ENCODE data around the gene EIF2S3. TPM values are rescaled to one million over a fixed set of nuclear protein-coding genes. Genes with fewer than 3 reads are reported as not detected.

EIF2S3 gene
- 100 to 1,000 TPM; 282 to 295 TPM for total RNA-seq

DNA sequence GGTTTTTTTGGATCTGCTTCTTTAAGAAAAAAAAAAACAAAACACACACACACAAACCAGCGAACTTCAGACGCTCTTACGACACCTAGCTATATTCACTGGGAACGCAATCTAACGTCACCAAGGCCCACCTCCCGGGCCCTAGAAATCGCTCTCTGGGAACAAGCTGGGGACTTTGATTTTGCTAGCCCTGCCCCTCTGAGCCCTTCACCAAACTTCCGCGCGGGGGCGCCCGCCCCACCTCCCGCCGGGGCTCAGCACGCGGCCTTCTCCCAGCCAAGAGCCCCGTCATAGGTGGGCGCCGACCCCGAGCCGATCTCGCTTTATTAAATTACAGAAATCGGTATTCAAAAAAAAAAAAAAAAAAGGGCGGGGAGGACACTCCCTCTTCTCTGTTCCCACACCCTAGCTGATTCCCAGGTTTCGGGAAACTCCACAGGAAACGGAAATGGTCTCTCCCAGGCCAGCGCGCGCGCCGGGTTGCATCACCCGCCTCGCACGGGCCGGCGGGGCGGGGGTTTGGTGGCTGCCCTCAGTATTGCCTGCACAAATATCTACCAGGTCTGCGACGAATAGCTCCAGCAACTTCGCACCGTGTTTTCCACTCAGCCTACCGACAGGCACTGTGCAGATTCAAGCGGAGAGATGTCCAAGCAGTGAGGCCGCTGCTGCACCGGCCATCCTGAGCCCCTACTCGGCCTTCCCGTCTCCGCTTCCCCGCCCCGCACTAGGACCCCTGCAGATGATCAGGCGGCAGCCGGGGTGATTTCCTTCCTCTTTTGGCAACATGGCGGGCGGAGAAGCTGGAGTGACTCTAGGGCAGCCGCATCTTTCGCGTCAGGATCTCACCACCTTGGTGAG, at the start of gene EIF2S3:
EIF2S3 (plus strand) TSS at position 775 of the 861 bp plus-strand sequence; CDS start at position 788, 13 bp downstream.
- peak; percentile 88 for DNase-seq
- intact Hi-C loops (cut with micrococcal nuclease): loop anchor here (1.0 to 10.0 kb wide), 10 partner anchors 26 to 390 kb away; partner anchors contain the start of genes APOO and PRDX4
- Mint-ChIP-seq H3K4me3 (no peak within 1 kb of the TSS), H3K9me3 (no peaks in the 10 kb centered on the region), H3K27ac (no peak within 1 kb of the TSS), H3K27me3 (no peaks in the 10 kb centered on the region), H3K36me3 (peaks cover 12% of the 10 kb centered on the region), H3K4me1 (ENCODE audit: low read depth) (peaks cover 4% of the 10 kb centered on the region)
- ChIA-PET POLR2A (interaction anchor here (0.6 to 3.1 kb wide), 10 partner anchors 9 to 312 kb away, joined by 3 to 22 read pairs (median 3); partner anchors contain the start of genes ACOT9, APOO, CXorf58 and KLHL15), CTCF (interaction anchor here (0.6 to 3.0 kb wide), 17 partner anchors 11 to 458 kb away, joined by 3 to 36 read pairs (median 4); partner anchors contain the start of genes APOO, CXorf58, KLHL15 and SAT1)

DNA sequence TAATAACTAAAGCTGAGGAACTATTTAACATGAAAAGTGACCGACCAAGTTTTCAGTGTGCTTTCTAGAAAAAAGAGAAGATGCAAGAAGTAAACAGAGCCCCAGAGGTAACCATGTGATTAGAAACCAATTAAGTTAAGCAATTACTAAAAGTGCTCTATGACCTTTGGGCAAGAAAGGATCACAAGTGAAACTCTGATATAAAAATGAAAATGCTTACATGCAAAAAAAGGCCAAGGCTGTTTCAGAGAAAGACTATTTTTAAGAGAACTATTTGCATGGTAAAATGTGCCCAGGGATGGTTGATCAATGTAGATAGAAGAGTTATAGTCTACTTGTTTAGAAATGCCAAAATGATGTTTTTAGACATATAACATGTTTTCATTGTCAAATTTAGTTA, 49.7 kb upstream of the EIF2S3 start:
- ChIA-PET POLR2A (no interaction called here), CTCF (no interaction called here)
- H3K27me3 Mint-ChIP-seq: no peaks in the 10 kb centered on the region
- H3K27ac Mint-ChIP-seq: peak overlapping the region; percentile 28
- no peak overlapping the region for H3K4me3 Mint-ChIP-seq
- intact Hi-C loops (cut with micrococcal nuclease): no loop called here
- H3K4me1 Mint-ChIP-seq (ENCODE audit: low read depth): peaks cover 28% of the 10 kb centered on the region
- H3K36me3 Mint-ChIP-seq: peaks cover 15% of the 10 kb centered on the region
- no peaks in the 10 kb centered on the region for H3K9me3 Mint-ChIP-seq
- DNase-seq: no peak

DNA sequence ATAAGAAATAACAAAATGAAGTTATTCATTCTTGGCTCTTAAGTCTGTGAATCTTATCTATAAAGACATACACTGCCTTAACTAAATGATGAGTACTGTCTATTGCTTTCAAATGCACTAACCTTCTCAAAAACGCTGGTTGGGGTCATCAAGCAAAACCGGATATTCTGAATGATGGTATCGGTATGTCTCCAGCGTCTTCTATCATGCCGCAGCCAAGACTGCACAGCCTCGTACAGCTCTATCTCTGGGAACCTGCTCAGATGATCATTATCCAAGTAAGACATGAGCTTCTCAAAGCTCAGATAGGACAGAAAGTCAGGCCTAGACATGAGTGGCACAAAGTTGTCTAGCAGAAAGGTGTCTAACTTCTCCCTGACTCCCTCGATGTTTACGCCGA, 48.9 kb upstream of the EIF2S3 start:
- ChIA-PET POLR2A (no interaction called here), CTCF (no interaction called here)
- Mint-ChIP-seq H3K27ac (no peak overlapping the region), H3K9me3 (no peaks in the 10 kb centered on the region), H3K4me3 (no peak overlapping the region), H3K36me3 (peaks cover 17% of the 10 kb centered on the region), H3K27me3 (no peaks in the 10 kb centered on the region), H3K4me1 (ENCODE audit: low read depth) (peaks cover 37% of the 10 kb centered on the region)
- intact Hi-C loops (cut with micrococcal nuclease): no loop called here
- DNase-seq: no peak

DNA sequence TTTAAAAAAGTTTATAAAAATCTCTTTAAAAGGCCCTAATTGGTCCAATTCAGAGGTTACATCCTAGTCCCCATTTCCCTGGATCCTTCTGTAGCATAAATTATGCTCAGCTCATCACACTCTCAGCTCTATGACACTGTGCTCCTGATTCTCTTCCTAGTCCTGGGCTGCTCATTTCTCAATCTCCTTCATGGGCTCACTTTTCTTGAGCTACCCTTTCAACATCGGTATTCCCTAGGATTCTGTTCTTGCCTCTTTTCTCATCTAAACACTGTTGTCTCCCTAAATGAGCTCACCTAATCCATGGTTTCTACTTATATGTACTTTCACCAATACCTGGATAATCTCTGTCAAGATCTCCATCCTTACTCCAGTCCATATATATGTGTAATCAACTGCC, 42.5 kb upstream of the EIF2S3 start:
- H3K36me3 Mint-ChIP-seq: peaks cover 9% of the 10 kb centered on the region
- no peak for DNase-seq
- no peak overlapping the region for H3K27ac Mint-ChIP-seq
- ChIA-PET CTCF (interaction anchor here (2.2 kb wide), 1 partner anchor 42 kb away, joined by 8 read pairs; no protein-coding TSS in a partner anchor), POLR2A (no interaction called here)
- no peaks in the 10 kb centered on the region for H3K9me3 Mint-ChIP-seq
- H3K4me1 Mint-ChIP-seq (ENCODE audit: low read depth): peaks cover 40% of the 10 kb centered on the region
- intact Hi-C loops (cut with micrococcal nuclease): loop anchor here (5.0 kb wide), 1 partner anchor 40 kb away; the partner anchor contains the start of gene EIF2S3
- H3K4me3 Mint-ChIP-seq: no peak overlapping the region
- H3K27me3 Mint-ChIP-seq: no peaks in the 10 kb centered on the region

DNA sequence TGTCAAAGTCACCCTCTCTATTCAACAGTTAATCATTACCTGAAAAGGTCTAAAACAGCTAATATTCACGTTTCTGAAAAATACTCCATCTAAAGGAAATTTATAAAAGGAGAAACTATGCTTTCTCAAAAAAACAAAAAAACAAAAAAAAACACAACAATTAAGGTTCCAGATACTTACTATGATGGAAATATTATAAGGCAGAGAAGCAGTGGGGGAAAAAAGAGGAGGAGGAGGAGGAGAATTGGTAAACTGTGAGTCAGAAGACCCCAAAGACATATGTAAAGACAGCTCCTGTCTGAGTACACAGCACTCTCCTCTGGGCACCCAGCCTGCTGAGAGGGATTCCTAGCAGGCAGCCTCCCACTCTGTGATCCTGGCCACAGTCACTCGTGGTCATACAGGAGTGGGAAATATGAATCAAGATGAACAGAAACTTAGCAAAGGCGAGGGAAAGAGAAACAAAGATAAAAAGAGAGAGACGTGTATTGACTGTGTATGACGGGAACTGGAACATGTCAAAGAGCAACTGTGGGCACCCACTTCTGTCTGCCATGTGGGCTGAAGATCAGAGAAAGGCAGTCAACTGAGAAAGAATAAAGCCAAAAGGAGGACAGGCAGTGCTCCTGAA, 40.3 kb upstream of the EIF2S3 start:
- CTCF ChIA-PET: interaction anchor here (0.7 to 2.2 kb wide), 2 partner anchors 11 to 39 kb away, joined by 3 to 8 read pairs; no protein-coding TSS in a partner anchor

DNA sequence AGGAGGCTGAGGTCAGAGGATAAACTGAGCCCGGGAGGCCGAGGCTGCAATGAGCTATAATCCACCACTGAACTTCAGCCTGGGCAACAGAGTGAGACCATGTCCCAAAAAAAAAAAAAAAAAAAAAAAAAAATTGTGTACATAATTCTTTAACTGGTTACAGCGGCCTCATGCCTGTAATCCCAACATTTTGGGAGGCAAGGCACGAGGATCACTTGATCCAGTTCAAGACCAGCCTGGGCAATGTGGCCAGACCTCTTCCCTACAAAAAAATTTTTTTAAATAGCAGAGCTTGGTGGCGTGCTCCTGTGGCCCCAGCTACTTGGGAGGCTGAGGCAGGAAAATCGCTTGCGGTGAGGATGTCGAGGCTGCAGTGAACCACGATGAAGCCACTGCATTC, 37.1 kb upstream of the EIF2S3 start:
- H3K9me3 Mint-ChIP-seq: no peaks in the 10 kb centered on the region
- DNase-seq: no peak
- ChIA-PET CTCF (no interaction called here), POLR2A (no interaction called here)
- peaks cover 4% of the 10 kb centered on the region for H3K36me3 Mint-ChIP-seq
- H3K4me3 Mint-ChIP-seq: no peak overlapping the region
- peaks cover 43% of the 10 kb centered on the region for H3K4me1 Mint-ChIP-seq (ENCODE audit: low read depth)
- intact Hi-C loops (cut with micrococcal nuclease): no loop called here
- no peaks in the 10 kb centered on the region for H3K27me3 Mint-ChIP-seq
- no peak overlapping the region for H3K27ac Mint-ChIP-seq

More for the DNA sequence above, 40.3 kb upstream of the EIF2S3 start:
- Mint-ChIP-seq H3K4me3 (peak overlapping the region; percentile 33), H3K27me3 (no peaks in the 10 kb centered on the region), H3K36me3 (peaks cover 9% of the 10 kb centered on the region), H3K9me3 (no peaks in the 10 kb centered on the region), H3K27ac (peak overlapping the region; percentile 84), H3K4me1 (ENCODE audit: low read depth) (peaks cover 36% of the 10 kb centered on the region)
- POLR2A ChIA-PET: interaction anchor here (0.6 to 3.0 kb wide), 5 partner anchors 10 to 126 kb away, joined by 3 to 14 read pairs (median 3); no protein-coding TSS in a partner anchor
- DNase-seq: peak; percentile 76
- intact Hi-C loops (cut with micrococcal nuclease): loop anchor here (1.0 to 5.0 kb wide), 2 partner anchors 10 to 38 kb away; partner anchors contain the start of gene EIF2S3

DNA sequence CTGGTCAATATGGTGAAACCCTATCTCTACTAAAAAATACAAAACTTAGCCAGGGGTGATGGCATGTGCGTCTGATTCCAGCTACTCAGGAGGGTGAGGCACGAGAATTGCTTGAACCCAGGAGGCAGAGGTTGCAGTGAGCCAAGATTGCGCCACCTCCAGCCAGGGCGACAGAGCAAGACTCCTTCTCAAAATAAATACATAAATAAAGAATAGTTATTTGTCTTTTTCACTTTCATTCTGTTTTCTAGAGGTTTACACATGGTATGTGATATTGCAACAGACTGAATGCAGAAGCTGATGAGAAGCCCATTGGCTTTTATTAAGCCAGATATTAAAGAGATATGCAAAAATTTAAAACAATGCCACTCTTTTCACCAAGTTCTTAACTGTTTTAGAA, 35.9 kb upstream of the EIF2S3 start:
- no peaks in the 10 kb centered on the region for H3K9me3 Mint-ChIP-seq
- no peak overlapping the region for H3K27ac Mint-ChIP-seq
- no peaks in the 10 kb centered on the region for H3K27me3 Mint-ChIP-seq
- peaks cover 47% of the 10 kb centered on the region for H3K4me1 Mint-ChIP-seq (ENCODE audit: low read depth)
- ChIA-PET CTCF (no interaction called here), POLR2A (interaction anchor here (0.6 kb wide), 2 partner anchors 52 to 235 kb away, joined by 3 to 4 read pairs; no protein-coding TSS in a partner anchor)
- no peak for DNase-seq
- intact Hi-C loops (cut with micrococcal nuclease): no loop called here
- H3K36me3 Mint-ChIP-seq: peaks cover 7% of the 10 kb centered on the region
- no peak overlapping the region for H3K4me3 Mint-ChIP-seq

DNA sequence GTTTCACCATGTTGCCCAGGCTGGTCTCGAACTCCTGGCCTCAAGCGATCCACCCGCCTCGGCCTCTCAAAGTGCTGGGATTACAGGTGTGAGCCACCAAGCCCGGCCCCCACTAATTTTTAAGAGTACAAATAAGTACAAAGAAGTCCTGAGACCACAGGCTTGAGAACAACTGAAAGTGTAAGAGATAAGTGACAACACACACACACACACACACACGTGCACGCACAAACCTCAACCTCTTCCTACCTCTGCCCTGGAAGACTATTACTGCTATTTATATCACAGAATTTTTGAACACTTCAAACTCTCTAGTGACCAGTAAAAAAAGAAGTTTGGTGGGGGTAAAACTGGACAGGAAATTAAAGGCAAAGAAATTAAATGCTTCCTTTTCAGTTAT, 35.3 kb upstream of the EIF2S3 start:
- intact Hi-C loops (cut with micrococcal nuclease): no loop called here
- Mint-ChIP-seq H3K27ac (no peak overlapping the region), H3K9me3 (no peaks in the 10 kb centered on the region), H3K27me3 (no peaks in the 10 kb centered on the region), H3K4me1 (ENCODE audit: low read depth) (peaks cover 44% of the 10 kb centered on the region), H3K36me3 (peaks cover 7% of the 10 kb centered on the region), H3K4me3 (no peak overlapping the region)
- POLR2A ChIA-PET: interaction anchor here (0.6 kb wide), 1 partner anchor 51 kb away, joined by 4 read pairs; no protein-coding TSS in a partner anchor
- CTCF ChIA-PET: no interaction called here
- peak; percentile 9 for DNase-seq

DNA sequence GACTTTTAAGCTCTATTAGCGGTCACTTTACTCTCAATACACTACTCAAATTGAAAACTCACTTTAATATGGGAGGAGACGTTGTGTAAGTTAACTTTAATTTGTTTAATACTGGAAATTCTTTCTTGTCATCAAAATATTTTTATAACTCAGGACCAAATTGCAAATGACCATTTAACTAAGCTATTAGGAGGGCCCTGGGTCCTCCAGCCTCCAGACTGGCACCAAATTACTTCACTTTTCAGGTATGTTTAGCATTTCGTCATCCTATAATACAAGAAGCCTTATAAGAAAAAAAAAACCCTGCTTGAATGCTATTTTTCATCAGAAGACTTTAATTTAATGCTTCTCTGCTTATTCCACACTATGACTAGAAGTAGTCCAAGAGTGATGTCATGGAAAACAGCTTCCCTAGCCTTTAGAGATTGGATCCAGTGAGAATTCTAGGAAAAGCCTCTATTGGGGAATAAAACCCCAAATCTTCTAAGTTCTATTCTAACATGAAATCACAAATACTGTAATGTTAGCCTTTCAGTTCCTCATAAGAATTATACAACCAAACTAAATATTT, 34.4 kb upstream of the EIF2S3 start:
- Mint-ChIP-seq H3K36me3 (peaks cover 7% of the 10 kb centered on the region), H3K4me3 (peak overlapping the region; percentile 40), H3K27me3 (no peaks in the 10 kb centered on the region), H3K9me3 (no peaks in the 10 kb centered on the region), H3K4me1 (ENCODE audit: low read depth) (peaks cover 35% of the 10 kb centered on the region), H3K27ac (no peak overlapping the region)
- ChIA-PET CTCF (interaction anchor here (0.6 to 1.0 kb wide), 2 partner anchors 61 to 117 kb away, joined by 3 to 4 read pairs; no protein-coding TSS in a partner anchor), POLR2A (no interaction called here)
- no peak for DNase-seq
- intact Hi-C loops (cut with micrococcal nuclease): loop anchor here (1.0 kb wide), 1 partner anchor 113 kb away; the partner anchor contains the start of gene APOO

DNA sequence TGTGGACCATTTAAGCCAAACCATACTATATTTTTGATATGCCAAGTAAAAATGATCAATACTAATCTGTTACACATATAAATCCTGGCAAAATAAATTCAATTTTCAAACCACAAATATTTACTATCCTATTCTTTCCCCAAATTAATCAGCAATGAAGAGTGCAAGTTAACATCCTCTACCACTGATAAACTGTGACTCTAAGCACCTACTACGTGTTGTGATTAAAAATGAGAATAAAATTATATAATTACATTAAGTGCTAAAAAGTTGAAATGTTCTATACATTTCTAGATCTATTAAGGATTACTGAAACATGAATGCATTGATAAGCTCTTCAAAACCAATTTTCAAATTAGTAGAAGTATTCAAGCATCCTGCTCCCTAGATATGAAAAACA, 31.2 kb upstream of the EIF2S3 start:
- Mint-ChIP-seq H3K36me3 (peaks cover 7% of the 10 kb centered on the region), H3K4me1 (ENCODE audit: low read depth) (peaks cover 32% of the 10 kb centered on the region), H3K27ac (peak overlapping the region; percentile 40), H3K9me3 (no peaks in the 10 kb centered on the region), H3K27me3 (no peaks in the 10 kb centered on the region), H3K4me3 (peak overlapping the region; percentile 80)
- no peak for DNase-seq
- intact Hi-C loops (cut with micrococcal nuclease): no loop called here
- CTCF ChIA-PET: interaction anchor here (4.2 kb wide), 1 partner anchor 31 kb away, joined by 36 read pairs; the partner anchor contains the start of gene EIF2S3
- POLR2A ChIA-PET: interaction anchor here (3.9 kb wide), 1 partner anchor 9 kb away, joined by 14 read pairs; no protein-coding TSS in a partner anchor

DNA sequence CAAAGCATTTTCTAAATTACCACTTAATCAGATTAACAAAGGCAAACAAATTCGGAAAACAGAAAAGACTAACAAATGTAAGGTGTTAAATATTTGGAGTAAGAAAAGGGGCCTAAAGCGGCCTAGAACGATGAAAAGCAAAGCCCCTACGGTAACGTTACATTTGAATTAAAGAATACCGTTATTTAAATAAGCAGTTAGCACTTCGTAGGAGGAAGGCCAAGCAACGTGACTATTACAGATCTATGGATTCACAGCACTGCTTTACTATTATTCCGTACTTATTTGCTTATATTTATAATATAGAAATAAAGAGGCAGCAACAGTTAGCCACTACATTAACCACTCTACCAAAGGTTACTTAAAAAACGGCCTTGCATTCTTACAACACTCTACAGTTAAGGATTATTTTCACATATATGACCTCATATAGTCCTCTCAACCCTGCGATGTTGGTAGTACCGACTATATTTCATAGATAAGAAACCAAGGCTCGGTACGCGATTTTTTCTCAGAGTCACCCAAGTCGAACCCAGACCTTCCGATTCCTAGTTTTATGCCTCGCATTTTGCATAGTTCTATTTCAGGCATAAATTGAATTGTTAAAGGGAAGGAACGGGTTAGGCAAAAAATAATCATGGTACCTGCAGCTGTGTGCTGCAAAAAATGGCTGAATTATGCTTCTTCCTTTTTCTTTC, 30.6 kb upstream of the EIF2S3 start:
- POLR2A ChIA-PET: interaction anchor here (1.8 to 3.9 kb wide), 2 partner anchors 9 to 117 kb away, joined by 5 to 14 read pairs; partner anchors contain the start of genes APOO and CXorf58
- intact Hi-C loops (cut with micrococcal nuclease): loop anchor here (1.0 kb wide), 2 partner anchors 10 to 126 kb away; no protein-coding TSS in a partner anchor
- Mint-ChIP-seq H3K4me1 (ENCODE audit: low read depth) (peaks cover 32% of the 10 kb centered on the region), H3K36me3 (peaks cover 7% of the 10 kb centered on the region), H3K27ac (peak overlapping the region; percentile 67), H3K9me3 (no peaks in the 10 kb centered on the region), H3K27me3 (no peaks in the 10 kb centered on the region), H3K4me3 (peak overlapping the region; percentile 80)
- DNase-seq: no peak
- CTCF ChIA-PET: interaction anchor here (3.1 to 4.2 kb wide), 2 partner anchors 30 to 116 kb away, joined by 16 to 36 read pairs; partner anchors contain the start of genes APOO, CXorf58 and EIF2S3
